ENCODE data around the gene RRP7A.
"Not testable (repeated sequence)": the region's sequence is repeated elsewhere in the genome, so short reads cannot be mapped to it uniquely, and the experiment has no call there.

The RRP7A gene, protein sequence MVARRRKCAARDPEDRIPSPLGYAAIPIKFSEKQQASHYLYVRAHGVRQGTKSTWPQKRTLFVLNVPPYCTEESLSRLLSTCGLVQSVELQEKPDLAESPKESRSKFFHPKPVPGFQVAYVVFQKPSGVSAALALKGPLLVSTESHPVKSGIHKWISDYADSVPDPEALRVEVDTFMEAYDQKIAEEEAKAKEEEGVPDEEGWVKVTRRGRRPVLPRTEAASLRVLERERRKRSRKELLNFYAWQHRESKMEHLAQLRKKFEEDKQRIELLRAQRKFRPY

DNA sequence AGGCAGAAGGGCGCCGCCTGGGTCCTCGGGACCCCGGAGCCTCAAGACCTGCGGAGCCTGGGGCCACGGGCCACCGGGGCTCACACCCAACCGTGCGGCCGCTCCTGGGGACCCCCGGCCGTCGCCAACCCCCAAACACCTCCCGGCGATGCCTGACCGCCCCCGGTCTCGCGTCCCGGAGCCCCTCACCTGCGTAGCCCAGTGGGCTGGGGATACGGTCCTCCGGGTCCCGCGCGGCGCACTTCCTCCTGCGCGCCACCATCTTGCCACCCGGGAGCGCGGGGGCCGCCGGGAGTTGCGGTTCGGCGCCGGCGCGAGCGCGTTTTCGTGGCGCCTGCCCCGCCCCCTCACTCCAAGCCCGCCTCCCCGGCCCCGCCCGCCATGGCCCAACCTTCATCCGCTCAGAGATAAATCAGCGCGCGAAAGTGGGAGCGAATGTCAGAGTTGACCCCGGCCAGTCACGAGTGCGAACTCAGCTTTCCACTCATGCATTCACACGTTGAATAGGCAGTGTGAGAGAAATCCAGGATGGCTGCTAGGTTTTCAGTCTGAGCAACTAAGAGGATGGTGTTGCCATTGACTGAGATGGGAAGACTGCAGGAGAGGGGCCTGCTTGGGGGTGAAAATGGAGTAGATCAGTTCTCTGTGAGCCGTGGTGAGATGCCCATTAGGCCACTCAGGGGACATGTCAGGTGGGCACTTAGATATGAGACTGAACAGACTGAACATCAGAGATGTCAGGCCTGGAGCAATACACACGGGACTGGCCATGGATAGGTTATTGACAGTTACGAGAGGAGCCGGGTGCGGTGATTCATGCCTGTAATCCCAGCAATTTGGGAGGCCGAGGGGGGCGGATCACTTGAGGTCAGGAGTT is at the start of gene RRP7A:
Gene RRP7A (minus strand): TSS at position 272 of the 877 bp plus-strand sequence. CDS start 10 bp downstream, at position 262.
- peak; percentile 21 to 65 for DNase-seq (ENCODE audit: low read depth in 1 of 2, low spot score in 1 of 2)
- TF ChIP-seq JUND (IDR thresholded peaks at IDR 0.05; ENCODE audit: low read depth), result no peak
- in situ Hi-C loops (cut with HindIII; ENCODE audit: low pct_unique_long_range_greater_than_20kb, low sequenced_read_pairs), result no loop called here

DNA sequence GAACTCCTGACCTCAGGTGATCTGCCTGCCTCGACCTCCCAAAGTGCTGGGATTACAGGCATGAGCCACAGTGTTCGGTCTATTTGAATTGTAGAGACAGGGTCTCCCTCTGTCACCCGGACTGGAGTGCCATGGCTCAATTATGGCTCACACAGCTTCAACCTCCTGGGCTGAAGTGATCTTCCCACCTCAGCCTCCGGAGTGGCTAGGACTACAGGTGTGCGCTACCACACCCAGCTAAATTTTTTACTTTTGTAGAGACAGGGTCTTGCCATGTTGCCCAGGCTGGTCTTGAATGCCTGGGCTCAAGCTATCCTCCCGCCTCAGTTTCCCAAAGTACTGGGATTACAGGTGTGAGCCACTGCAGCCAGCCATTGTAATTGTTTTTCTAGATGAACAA is 48.4 kb upstream of the RRP7A start:
- in situ Hi-C loops (cut with HindIII; ENCODE audit: low pct_unique_long_range_greater_than_20kb, low sequenced_read_pairs); DNase-seq (ENCODE audit: low read depth in 1 of 2, low spot score in 1 of 2): not testable (repeated sequence)

DNA sequence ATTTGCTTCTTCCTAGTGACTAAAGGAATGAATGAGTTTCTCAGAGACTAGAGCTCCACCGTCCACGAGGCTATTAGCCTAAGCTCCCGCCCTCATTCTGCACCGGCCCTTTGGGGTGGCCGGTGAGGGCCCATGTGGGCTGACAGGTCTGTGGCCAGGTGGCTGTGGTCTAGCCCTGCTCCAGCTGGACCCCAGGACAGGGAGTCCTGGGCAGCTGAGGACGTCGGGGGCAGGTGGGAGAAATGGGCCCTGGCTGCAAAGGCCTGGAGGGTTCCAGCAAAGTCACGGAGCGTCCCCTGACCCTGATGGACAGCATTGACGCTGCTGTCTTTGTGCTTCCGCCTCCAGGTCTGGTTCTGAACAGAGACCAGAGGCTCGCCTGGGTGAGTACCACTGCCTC is 46.4 kb upstream of the RRP7A start:
- DNase-seq (ENCODE audit: low read depth in 1 of 2, low spot score in 1 of 2), result no peak
- in situ Hi-C loops (cut with HindIII; ENCODE audit: low pct_unique_long_range_greater_than_20kb, low sequenced_read_pairs), result no loop called here
- no peak for TF ChIP-seq JUND (IDR thresholded peaks at IDR 0.05; ENCODE audit: low read depth)

DNA sequence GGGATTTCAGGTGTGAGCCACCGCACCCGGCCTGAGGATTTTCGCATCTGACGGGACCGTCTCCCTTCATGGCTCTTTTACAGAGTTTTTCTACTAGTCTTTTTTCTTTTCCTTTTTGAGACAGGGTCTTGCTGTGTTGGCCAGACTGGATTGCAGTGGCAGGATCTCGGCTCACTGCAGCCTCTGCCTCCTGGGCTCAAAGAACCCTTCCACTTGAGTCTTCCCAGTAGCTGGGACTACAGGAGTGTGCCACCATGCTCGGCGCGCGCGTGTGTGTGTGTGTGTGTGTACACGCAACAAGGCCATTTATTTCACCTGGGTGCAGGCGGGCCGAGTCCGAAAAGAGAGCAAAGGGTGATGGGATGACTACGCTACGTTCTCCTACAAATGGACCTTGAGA is 45.1 kb upstream of the RRP7A start:
- in situ Hi-C loops (cut with HindIII; ENCODE audit: low pct_unique_long_range_greater_than_20kb, low sequenced_read_pairs), result no loop called here
- no peak for TF ChIP-seq JUND (IDR thresholded peaks at IDR 0.05; ENCODE audit: low read depth)
- DNase-seq (ENCODE audit: low read depth in 1 of 2, low spot score in 1 of 2), result no peak

DNA sequence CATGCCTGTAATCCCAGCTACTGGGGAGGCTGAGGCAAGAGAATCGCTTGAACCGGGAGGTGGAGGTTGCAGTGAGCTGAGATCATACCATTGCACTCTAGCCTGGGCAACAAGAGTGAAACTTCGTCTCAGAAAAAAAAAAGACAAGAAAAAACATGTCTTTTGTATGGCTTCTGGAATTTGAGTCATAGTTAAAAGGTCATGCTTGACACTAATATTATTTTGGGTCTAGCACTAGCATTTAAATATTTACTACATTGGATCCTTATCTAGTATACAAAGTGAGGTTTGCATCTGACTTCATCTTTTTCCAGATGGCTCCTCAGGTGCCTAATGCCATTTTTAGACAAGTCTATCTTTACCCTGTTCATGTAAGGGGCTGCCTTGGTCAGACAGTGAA is 44.3 kb upstream of the RRP7A start:
- DNase-seq (ENCODE audit: low read depth in 1 of 2, low spot score in 1 of 2); in situ Hi-C loops (cut with HindIII; ENCODE audit: low pct_unique_long_range_greater_than_20kb, low sequenced_read_pairs): not testable (repeated sequence)

DNA sequence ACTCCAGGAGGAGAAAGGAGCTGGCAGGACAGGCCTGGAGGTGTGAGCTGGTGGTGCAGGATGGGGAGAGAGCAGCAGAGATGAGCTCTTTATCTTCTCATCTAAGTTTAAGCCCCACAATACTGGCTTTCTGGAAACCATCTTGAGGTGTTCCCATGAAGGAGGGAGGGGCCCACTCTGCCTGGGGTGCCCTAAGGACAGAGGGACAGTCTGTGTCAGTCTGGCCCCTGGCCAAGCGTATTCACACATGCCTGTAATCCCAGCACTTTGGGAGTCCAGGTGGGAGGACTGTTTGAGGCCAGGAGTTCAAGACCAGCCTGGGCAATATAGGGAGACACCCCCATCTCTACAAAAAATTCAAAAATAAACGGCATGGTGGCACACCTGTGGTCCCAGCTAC is 43.1 kb upstream of the RRP7A start:
- in situ Hi-C loops (cut with HindIII; ENCODE audit: low pct_unique_long_range_greater_than_20kb, low sequenced_read_pairs), result no loop called here
- no peak for DNase-seq (ENCODE audit: low read depth in 1 of 2, low spot score in 1 of 2)
- no peak for TF ChIP-seq JUND (IDR thresholded peaks at IDR 0.05; ENCODE audit: low read depth)

DNA sequence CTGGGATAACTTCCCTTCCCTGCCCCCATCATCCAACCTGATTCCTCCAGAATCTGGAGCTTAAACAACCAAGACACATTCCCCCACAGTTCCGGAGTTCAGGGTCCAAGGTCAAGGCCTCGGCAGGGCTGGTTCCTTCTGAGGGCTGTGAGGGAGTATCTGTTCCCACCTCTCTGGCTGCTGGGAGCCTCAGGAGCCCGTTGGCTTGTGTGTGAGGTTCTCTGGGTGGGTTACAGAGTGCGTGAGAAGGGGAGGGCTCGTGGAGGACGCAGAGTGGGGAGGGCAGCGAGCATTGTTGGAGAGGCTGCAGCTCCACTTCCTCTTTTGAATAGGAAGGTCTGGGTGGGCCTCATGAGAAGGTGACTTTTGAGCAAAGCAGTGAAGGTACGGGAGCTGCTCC is 42.7 kb upstream of the RRP7A start:
- no peak for TF ChIP-seq JUND (IDR thresholded peaks at IDR 0.05; ENCODE audit: low read depth)
- DNase-seq (ENCODE audit: low read depth in 1 of 2, low spot score in 1 of 2), result no peak
- in situ Hi-C loops (cut with HindIII; ENCODE audit: low pct_unique_long_range_greater_than_20kb, low sequenced_read_pairs), result no loop called here

DNA sequence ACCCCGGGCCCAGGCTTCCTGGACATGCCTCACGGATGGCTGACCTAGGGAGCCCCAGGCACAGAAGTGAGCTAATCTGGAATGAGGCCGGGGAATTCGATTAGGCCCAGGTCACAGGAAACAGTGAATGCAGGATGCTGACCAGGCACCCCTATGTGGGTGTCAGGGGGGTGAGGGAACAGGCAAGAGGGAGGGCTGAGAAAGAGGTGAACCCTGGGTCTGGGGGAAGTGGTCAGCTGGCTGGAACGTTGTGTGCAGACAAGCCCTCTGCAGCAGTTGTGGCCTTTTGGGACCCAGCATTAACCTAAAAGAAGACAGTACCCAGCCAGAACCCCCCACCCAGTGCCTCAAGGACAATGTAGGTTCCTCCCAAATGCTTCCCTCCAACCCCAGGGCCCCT is 42.3 kb upstream of the RRP7A start:
- no peak for TF ChIP-seq JUND (IDR thresholded peaks at IDR 0.05; ENCODE audit: low read depth)
- in situ Hi-C loops (cut with HindIII; ENCODE audit: low pct_unique_long_range_greater_than_20kb, low sequenced_read_pairs), result no loop called here
- no peak for DNase-seq (ENCODE audit: low read depth in 1 of 2, low spot score in 1 of 2)

DNA sequence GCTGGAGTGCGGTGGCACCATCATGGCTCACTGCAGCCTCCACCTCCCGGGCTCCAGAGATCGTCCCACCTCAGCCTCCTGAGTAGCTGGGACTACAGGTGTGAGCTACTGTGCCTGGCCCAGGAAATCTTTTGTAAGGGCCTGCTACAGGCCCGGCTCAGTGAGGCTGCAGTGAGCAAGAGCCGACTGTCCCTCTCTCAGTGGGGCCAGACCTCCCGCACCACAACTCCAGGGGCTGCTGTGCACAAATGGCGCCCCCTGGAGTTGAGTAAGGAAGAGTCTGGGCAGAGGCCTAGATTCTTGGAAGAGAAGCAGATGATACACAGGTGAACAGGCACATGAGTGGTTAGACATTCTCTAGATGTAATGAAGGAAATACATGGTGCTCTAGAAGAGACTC is 41.2 kb upstream of the RRP7A start:
- DNase-seq (ENCODE audit: low read depth in 1 of 2, low spot score in 1 of 2), result peak in 1 of 2 experiments; percentile 29
- in situ Hi-C loops (cut with HindIII; ENCODE audit: low pct_unique_long_range_greater_than_20kb, low sequenced_read_pairs), result no loop called here
- no peak for TF ChIP-seq JUND (IDR thresholded peaks at IDR 0.05; ENCODE audit: low read depth)

DNA sequence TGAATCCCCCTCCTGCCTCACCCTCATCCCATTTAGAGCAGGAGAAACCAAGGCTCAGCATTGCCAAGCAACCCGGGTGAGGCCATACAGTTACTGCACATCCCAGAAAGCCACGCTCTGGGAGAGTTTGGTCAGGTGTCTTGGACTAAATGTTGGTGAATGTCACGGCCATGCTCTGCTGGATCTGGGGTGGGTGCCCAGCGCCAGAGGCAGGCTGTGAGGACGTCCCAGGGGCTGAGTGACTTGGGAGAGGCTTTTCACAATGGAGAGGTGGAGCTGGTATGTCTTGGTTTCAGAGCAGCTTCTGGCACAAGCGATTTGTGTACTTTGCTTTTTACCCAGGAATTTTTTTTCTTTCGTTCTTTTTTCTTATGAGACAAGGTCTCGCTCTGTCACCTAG is 40.8 kb upstream of the RRP7A start:
- in situ Hi-C loops (cut with HindIII; ENCODE audit: low pct_unique_long_range_greater_than_20kb, low sequenced_read_pairs), result no loop called here
- no peak for TF ChIP-seq JUND (IDR thresholded peaks at IDR 0.05; ENCODE audit: low read depth)
- no peak for DNase-seq (ENCODE audit: low read depth in 1 of 2, low spot score in 1 of 2)

DNA sequence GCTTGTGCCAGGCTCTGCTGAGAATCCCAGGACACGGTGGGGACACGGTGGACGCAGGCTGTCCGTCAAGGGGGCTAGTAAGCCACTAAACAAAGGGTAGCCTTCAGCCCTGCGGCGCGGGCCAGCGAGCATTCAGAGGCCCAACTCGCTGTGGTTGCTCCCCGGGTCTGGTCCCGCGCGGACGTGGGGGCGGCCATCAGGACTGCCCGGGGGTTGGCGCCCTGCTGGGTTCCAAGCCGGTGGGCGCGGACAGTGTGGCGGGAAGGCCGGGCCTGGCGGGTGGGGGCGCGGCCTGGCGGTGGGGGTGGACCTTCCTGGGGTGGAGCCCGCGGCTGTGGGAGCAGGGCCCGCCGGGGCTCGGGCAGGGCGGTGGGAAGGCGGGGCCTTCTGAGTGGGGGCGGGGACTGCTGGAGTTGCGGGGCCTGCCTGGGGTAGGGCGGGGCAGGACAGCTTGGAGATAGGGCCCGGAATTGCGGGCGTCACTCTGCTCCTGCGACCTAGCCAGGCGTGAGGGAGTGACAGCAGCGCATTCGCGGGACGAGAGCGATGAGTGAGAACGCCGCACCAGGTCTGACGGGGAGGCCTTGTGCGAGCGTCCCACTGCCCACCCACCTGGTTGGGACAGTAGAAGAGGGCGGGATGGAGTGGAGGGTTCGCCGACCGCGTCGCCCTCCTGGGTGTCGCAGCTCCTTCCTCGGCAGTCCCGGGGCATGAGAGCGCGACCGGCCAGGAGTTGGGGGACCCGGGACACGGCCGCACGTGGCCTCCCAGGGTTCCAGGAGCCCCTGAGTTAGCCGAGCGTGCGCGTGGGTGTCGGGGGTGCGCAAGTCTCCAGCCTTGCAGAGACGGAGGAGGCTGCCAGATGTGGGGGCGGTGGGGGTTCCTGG is 34.1 kb upstream of the RRP7A start, which contains the start of gene SERHL2:
Gene SERHL2 (plus strand): TSS at position 482 of the 887 bp plus-strand sequence. CDS start 65 bp downstream, at position 547.
- no peak for TF ChIP-seq JUND (IDR thresholded peaks at IDR 0.05; ENCODE audit: low read depth)
- in situ Hi-C loops (cut with HindIII; ENCODE audit: low pct_unique_long_range_greater_than_20kb, low sequenced_read_pairs), result no loop called here
- peak; percentile 59 to 71 for DNase-seq (ENCODE audit: low read depth in 1 of 2, low spot score in 1 of 2)

DNA sequence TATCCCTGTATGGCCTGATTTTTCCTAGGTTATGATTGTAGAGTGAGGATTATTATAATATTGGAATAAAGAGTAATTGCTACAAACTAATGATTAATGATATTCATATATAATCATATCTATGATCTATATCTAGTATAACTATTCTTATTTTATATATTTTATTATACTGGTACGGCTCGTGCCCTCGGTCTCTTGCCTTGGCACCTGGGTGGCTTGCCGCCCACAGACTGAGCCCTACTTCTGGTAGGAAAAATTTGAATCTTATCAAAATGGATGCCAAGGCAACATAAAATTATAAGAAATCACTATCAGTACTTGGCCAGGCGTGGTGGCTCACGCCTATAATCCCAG is 32.7 kb upstream of the RRP7A start:
- DNase-seq (ENCODE audit: low read depth in 1 of 2, low spot score in 1 of 2); in situ Hi-C loops (cut with HindIII; ENCODE audit: low pct_unique_long_range_greater_than_20kb, low sequenced_read_pairs): not testable (repeated sequence)

All from T47D (cell line).